ENCODE measurements around the gene NKX6-1.

DNA sequence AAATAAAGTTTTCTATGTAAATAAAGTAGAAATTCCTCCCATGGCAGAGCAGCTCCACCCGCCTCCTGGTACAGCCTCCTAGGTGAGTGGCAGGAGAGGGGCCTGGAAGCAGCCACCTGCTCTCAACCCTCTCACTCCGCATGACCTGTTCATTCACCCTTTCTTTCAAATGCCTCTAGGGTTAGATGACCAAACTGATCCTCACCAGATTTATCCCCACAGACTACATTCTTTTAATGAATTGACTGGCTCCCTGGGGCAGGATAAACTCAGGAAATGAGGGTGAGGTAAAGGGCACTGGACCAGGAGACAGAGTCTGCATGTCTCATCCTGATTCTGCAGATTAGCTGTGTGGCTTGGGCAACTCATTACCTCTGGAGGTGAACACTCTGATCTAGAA lies 32.6 kb upstream of the NKX6-1 start:
- TF ChIP-seq, protein P1, sequence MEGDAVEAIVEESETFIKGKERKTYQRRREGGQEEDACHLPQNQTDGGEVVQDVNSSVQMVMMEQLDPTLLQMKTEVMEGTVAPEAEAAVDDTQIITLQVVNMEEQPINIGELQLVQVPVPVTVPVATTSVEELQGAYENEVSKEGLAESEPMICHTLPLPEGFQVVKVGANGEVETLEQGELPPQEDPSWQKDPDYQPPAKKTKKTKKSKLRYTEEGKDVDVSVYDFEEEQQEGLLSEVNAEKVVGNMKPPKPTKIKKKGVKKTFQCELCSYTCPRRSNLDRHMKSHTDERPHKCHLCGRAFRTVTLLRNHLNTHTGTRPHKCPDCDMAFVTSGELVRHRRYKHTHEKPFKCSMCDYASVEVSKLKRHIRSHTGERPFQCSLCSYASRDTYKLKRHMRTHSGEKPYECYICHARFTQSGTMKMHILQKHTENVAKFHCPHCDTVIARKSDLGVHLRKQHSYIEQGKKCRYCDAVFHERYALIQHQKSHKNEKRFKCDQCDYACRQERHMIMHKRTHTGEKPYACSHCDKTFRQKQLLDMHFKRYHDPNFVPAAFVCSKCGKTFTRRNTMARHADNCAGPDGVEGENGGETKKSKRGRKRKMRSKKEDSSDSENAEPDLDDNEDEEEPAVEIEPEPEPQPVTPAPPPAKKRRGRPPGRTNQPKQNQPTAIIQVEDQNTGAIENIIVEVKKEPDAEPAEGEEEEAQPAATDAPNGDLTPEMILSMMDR (IDR thresholded peaks at IDR 0.05) = no peak
- no peak for TF ChIP-seq POLR2A (IDR thresholded peaks at IDR 0.05)
- no peak for TF ChIP-seq POLR2AphosphoS5 (IDR thresholded peaks at IDR 0.05)

Data from breast epithelium (tissue), 3 donors.